Esophagus squamous epithelium (tissue), 4 donors: ENCODE data around the gene METTL22.

Experiments
- CTCF ChIP-seq, 6 experiments: fragments of 450-650 bp in 4 of 6; fragments of 200-600 bp in 2 of 6; sonication (generic) in 2 of 6; IDR thresholded peaks; one replicate each; pipeline ENCODE4 v1.5.1; 2016 to 2019; ENCODE audit warnings: antibody characterized with exemption in 6 of 6, mild to moderate bottlenecking in 4 of 6, moderate library complexity in 4 of 6
- POLR2A ChIP-seq, 4 donors: fragments of 450-650 bp; IDR thresholded peaks; one replicate each; pipeline ENCODE4 v1.6.1; 2017; ENCODE audit warnings: antibody characterized with exemption in 4 of 4, mild to moderate bottlenecking in 4 of 4, moderate library complexity in 3 of 4

- no peak for TF ChIP-seq CTCF (IDR thresholded peaks at IDR 0.05)
- no peak for TF ChIP-seq POLR2A (IDR thresholded peaks at IDR 0.05)
These were observed 68.2 kb downstream of the METTL22 start for GRCh38 chr16:8689686-8690085.
